ENCODE results near the gene SLC16A3.

DNA sequence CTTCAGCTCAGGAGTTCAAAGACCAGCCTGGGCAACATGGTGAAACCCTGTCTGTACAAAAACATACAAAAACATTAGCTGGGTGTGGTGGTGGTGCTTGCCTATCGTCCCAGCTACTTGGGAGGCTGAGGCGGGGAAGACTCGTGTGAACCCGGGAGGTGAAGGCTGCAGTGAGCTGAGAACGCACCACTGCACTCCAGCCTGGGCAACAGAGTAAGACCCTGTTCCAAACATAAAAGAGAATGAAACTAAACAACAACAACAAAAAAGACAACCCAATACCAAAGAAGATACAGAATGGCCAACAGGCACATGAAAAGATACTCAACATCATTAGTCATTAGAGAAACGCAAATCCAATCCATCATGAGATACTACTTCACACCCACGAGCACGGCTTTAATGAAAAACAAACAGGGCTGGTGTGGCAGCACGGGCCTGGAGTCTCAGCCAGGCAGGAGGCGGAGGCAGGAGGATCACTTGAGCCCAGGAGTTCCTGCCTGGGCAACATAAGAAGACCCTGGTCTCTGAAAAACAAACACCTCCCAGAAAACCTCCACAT lies 7.4 kb upstream of the SLC16A3 start:
- TF ChIP-seq POLR2A (IDR thresholded peaks at IDR 0.05) (no peak), EP300 (IDR thresholded peaks at IDR 0.05) (no peak), POLR2AphosphoS5 (IDR thresholded peaks at IDR 0.05) (no peak)
- TF ChIP-seq, protein P1, sequence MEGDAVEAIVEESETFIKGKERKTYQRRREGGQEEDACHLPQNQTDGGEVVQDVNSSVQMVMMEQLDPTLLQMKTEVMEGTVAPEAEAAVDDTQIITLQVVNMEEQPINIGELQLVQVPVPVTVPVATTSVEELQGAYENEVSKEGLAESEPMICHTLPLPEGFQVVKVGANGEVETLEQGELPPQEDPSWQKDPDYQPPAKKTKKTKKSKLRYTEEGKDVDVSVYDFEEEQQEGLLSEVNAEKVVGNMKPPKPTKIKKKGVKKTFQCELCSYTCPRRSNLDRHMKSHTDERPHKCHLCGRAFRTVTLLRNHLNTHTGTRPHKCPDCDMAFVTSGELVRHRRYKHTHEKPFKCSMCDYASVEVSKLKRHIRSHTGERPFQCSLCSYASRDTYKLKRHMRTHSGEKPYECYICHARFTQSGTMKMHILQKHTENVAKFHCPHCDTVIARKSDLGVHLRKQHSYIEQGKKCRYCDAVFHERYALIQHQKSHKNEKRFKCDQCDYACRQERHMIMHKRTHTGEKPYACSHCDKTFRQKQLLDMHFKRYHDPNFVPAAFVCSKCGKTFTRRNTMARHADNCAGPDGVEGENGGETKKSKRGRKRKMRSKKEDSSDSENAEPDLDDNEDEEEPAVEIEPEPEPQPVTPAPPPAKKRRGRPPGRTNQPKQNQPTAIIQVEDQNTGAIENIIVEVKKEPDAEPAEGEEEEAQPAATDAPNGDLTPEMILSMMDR (IDR thresholded peaks at IDR 0.05) = no peak

Data from stomach (tissue), 4 donors.